ENCODE data around the gene RNPS1. TPM values are rescaled to one million over a fixed set of nuclear protein-coding genes. Genes with fewer than 3 reads are reported as not detected.

RNPS1 gene
- polyA plus RNA-seq, 1 donor from 2014 or later: 180 TPM

GRCh38 chr16:2206780-2207433 is 61.0 kb downstream of the RNPS1 start:
- no peaks in the 10 kb centered on the region for H3K9me3 ChIP-seq (ENCODE audit: low read length)
- no peak overlapping the region for H3K4me2 ChIP-seq (ENCODE audit: low read length)
- H3F3A ChIP-seq (ENCODE audit: insufficient read depth, low read length, poor library complexity, severe bottlenecking): no peaks in the 10 kb centered on the region
- peaks cover 6% of the 10 kb centered on the region for H3K36me3 ChIP-seq (ENCODE audit: insufficient read depth, low read length)
- TF ChIP-seq EZH2 (IDR thresholded peaks at IDR 0.05; ENCODE audit: borderline replicate concordance, insufficient read depth, low read length, poor library complexity, severe bottlenecking) (no peak), MXI1 (conservative IDR thresholded peaks at IDR 0.05; ENCODE audit: poor library complexity, severe bottlenecking) (no peak), RAD21 (conservative IDR thresholded peaks at IDR 0.05) (no peak), CTCF (IDR thresholded peaks at IDR 0.05; ENCODE audit: poor library complexity, severe bottlenecking) (no peak), TAF1 (IDR thresholded peaks at IDR 0.05; ENCODE audit: low read depth) (no peak), SMC3 (conservative IDR thresholded peaks at IDR 0.05; ENCODE audit: poor library complexity) (no peak), REST (IDR thresholded peaks at IDR 0.05; ENCODE audit: borderline replicate concordance) (no peak), EP300 (conservative IDR thresholded peaks at IDR 0.05; ENCODE audit: poor library complexity, severe bottlenecking) (no peak), POLR2AphosphoS5 (IDR thresholded peaks at IDR 0.05) (no peak)
- no peak overlapping the region for H3K9ac ChIP-seq (ENCODE audit: low read length)
- H3K27ac ChIP-seq (ENCODE audit: low read length): no peak overlapping the region
- H4K20me1 ChIP-seq (ENCODE audit: insufficient read depth): no peaks in the 10 kb centered on the region
- H3K27me3 ChIP-seq (ENCODE audit: insufficient read depth, low read depth, low read length): no peaks in the 10 kb centered on the region
- peak overlapping the region; percentile 84 for H3K4me3 ChIP-seq (ENCODE audit: low read length)
- H3K9me2 ChIP-seq (ENCODE audit: insufficient read depth, low read length): no peaks in the 10 kb centered on the region
- H2AFZ ChIP-seq (ENCODE audit: low read depth, low read length): no peak overlapping the region
- H3K79me2 ChIP-seq (replicated peaks; ENCODE audit: insufficient read depth, low read length): peaks cover 3% of the 10 kb centered on the region

GRCh38 chr16:2206420-2206779 is 61.5 kb downstream of the RNPS1 start:
- H3K9me2 ChIP-seq (ENCODE audit: insufficient read depth, low read length): no peaks in the 10 kb centered on the region
- H3K79me2 ChIP-seq (replicated peaks; ENCODE audit: insufficient read depth, low read length): peaks cover 3% of the 10 kb centered on the region
- no peaks in the 10 kb centered on the region for H4K20me1 ChIP-seq (ENCODE audit: insufficient read depth)
- H3K27me3 ChIP-seq (ENCODE audit: insufficient read depth, low read depth, low read length): no peaks in the 10 kb centered on the region
- no peak overlapping the region for H2AFZ ChIP-seq (ENCODE audit: low read depth, low read length)
- H3K9ac ChIP-seq (ENCODE audit: low read length): peak overlapping the region; percentile 96
- TF ChIP-seq CTCF (IDR thresholded peaks at IDR 0.05; ENCODE audit: poor library complexity, severe bottlenecking): no peak
- H3K36me3 ChIP-seq (ENCODE audit: insufficient read depth, low read length): peaks cover 6% of the 10 kb centered on the region
- peak overlapping the region; percentile 84 for H3K4me3 ChIP-seq (ENCODE audit: low read length)
- H3K4me2 ChIP-seq (ENCODE audit: low read length): peak overlapping the region; percentile 90
- H3K9me3 ChIP-seq (ENCODE audit: low read length): no peaks in the 10 kb centered on the region
- H3F3A ChIP-seq (ENCODE audit: insufficient read depth, low read length, poor library complexity, severe bottlenecking): no peaks in the 10 kb centered on the region
- H3K27ac ChIP-seq (ENCODE audit: low read length): peak overlapping the region; percentile 91
